HG03103 (cell line): ENCODE results near the gene LECT2.

Experiments
- ATAC-seq: cut with Tn5 transposase; IDR thresholded peaks from one replicate; pipeline ENCODE4 v1.9.1; 2021; ENCODE audit warnings: low read depth; ENCODE audit not compliant: unreplicated experiment

LECT2 gene

GRCh38 chr5:135954899-135955298 lies at the start of gene LECT2:
Gene LECT2 (minus strand): TSS chr5:135954983. CDS start chr5:135954833, 150 bp downstream.
- ATAC-seq, result no peak

GRCh38 chr5:136004436-136004835 lies 49.7 kb upstream of the LECT2 start:
- no peak for ATAC-seq

DNA sequence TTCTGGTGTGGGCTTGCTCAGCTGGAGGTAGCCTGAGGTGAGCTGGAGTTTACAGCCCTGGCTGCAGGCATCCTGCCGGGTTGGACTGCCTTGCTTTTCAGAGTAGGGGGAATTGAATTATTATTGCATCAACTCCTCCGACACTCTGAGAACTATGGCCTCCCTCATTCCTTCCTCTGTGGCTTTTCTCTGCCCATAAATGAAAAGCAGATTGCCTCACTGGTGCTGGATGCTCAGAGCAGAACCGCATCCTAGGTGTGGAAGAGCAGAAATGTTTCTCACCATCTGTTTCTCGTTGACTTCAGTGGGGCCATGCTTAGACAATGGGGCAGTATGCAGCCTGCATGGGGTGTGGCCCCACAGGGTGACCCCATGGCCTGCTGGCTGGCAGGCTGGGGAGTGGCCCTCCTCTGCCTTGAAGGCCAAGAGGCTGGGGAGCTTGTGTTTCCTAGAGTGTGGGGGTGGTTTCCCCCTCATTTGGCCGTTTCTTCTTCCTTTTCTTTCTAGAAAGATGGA lies 46.7 kb upstream of the LECT2 start:
- ATAC-seq, result no peak

DNA sequence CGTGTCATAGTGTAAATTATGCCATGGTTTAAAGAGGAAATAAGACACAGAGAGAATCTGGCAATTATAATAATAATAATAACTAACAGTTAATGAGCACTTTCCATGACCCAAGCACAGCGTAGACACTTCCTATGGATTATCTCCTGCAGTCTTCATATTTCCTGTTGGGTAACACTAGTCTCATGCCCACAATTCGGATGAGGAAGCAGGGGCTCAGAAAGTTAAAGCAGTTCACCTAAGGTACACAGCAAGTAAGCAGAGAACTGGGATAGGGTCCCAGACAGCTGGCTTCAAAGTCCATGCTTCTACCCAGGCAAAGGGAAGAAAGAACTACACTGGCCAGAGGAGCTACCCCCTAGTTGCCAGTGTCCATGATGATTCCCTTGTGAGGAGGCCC lies 46.1 kb upstream of the LECT2 start:
- no peak for ATAC-seq

GRCh38 chr5:136000147-136000546 lies 45.4 kb upstream of the LECT2 start:
- ATAC-seq, result no peak

GRCh38 chr5:135999406-136000139 lies 44.8 kb upstream of the LECT2 start:
- ATAC-seq, result no peak

DNA sequence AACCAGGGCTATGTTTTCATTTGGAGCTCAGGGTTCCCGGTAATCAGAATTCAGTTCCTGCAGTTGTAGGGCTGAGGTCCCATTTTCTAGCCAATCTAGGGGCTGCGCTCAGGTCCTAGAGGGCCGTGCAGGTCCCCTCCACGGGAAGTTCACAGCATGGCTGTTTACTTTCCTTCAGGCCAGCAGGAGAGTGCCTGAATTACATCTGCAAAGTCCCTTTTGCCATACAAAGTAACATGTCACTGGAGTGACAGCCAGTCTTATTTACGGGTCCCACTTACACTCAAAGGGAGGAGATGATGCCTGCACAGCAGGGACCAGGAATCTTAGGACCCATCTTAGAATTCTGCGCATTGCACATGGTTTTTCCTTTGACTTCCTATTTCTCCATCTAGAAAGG lies 44.1 kb upstream of the LECT2 start:
- no peak for ATAC-seq

DNA sequence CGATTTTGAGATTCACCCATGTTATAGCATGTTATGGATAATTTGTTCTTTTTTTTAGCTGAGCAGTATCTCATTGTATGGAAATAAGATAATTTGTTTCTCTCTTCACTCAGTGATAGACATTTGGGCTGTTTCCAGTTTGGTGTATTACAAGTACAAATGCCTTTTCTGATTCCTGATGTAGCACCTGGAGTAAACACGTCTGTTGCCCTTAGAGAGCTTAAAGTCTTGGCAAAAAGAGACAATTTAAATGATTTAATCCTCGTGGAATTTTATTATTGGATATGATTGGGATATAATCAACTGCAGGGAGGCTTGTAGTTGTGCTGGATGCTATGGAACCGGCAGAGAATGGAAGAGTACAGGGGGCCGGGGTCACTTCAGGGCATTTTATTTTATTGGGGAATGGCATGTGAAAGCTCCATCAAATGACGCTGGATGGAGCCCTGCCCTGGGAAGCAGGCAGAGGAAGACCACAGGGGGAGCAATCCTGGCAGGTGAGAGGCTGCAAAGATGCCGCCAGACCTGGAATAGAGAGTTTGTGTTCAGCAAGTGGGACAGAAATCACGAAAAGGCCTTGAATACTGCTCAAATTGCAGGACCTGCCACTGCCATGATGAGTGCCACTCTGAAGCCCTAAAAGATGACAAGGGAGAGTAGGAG lies 43.0 kb upstream of the LECT2 start:
- ATAC-seq, result no peak

- no peak for ATAC-seq
Observed at GRCh38 chr5:135996611-135997010, 41.8 kb upstream of the LECT2 start.

DNA sequence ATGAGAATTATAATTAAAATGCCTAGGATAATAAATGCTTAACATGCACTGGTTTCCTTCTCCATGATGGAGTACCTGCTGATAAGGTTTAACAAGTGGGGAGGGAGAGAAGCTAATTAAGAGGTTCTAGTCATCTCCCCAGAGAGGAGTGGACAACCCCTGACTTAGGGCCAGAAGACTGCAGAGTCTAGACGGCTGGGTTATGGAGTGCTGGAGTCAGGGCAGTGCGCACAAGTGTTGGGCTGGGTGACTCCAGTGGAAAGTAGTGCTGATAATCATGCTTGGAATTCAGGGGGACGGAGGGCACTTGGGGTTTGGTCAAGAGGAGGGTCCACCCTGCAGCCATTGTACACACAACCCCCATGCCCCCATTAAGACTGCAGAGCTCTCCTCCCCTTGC lies 41.2 kb upstream of the LECT2 start:
- ATAC-seq, result no peak

- ATAC-seq, result no peak
Observed at GRCh38 chr5:135993880-135994636, 39.3 kb upstream of the LECT2 start.

DNA sequence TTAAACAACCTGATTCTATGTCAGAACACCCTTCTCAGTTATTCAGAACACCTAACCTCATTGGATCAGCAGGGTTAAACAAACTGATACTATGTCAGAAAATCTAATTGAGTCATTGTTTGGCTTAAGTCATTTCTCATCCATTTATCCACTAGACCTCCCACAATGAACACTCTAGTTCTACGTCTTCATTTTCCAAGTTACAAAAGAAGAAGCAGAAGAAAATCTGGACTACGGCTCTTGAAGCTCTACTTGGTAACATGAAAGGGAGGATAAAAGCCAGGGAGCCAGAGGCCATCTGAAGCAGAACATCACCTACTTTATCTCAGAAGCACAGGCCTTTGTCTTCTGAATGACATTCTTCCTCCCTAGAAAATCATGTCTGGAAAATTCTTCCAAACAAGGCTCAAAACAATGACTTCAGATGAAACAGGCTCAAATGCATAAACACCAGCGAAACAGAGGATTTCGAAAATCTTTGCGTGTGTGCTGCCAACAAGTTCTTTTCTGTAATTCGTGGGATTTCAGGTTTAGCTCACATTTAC lies 38.6 kb upstream of the LECT2 start:
- no peak for ATAC-seq

GRCh38 chr5:135991429-135991828 lies 36.6 kb upstream of the LECT2 start:
- ATAC-seq, result no peak

- ATAC-seq, result no peak
Observed at GRCh38 chr5:135990528-135991255, 35.9 kb upstream of the LECT2 start.

- no peak for ATAC-seq
Observed at GRCh38 chr5:135989686-135990085, 34.9 kb upstream of the LECT2 start.

DNA sequence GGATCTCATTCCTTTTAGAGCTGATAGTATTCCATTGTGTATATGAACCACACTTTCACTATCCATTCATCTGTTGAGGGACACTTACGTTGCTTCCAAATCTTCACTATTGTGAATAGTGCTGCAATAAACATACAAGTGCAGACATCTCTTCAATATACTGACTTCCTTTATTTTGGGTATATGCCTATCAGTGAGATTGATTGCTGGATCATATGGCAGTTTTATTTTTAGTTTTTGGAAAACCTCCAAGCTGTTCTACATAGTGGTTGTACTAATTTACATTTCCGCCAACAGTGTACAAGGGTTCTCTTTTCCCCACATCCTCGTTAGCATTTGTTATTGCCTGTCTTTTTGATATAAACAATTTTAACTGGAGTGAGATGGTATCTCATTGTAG lies 33.8 kb upstream of the LECT2 start:
- ATAC-seq, result no peak

- no peak for ATAC-seq
Observed at GRCh38 chr5:135986891-135987401, 32.2 kb upstream of the LECT2 start.

- no peak for ATAC-seq
Observed at GRCh38 chr5:135986401-135986800, 31.6 kb upstream of the LECT2 start.

- ATAC-seq, result no peak
Observed at GRCh38 chr5:135985951-135986350, 31.2 kb upstream of the LECT2 start.

DNA sequence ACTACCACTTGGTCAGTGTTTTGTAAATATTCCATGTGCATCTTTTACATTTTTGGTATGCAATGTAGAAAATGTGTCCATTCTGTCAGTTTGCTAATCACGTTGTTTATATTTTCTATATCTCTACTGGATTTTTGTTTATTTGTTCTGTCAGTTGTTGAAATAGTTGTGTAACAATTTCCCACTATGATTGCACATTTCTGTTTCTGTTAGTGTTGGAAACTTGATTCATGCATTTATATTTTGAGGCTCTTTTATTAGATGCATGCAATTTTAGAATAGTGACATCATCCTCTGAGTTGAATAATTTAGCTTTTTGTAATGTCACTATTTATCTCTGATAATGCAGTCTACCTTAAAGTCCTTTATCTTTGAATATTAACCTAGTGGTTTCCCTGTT lies 25.8 kb upstream of the LECT2 start:
- ATAC-seq, result no peak
